KOPT-K1 (cell line): ENCODE measurements around the gene TRIM71.
"Not testable (repeated sequence)": the region's sequence is repeated elsewhere in the genome, so short reads cannot be mapped to it uniquely, and the experiment has no call there.

ENCODE experiments used
- H3K27ac ChIP-seq: fragments of 200-600 bp; sonication (generic); 2 replicates; pipeline ENCODE4 v1.5.1; 2016; ENCODE audit warnings: antibody characterized with exemption, mild to moderate bottlenecking, low read depth, low read length; ENCODE audit not compliant: poor library complexity, severe bottlenecking
- H3K36me3 ChIP-seq: fragments of 200-600 bp; sonication (generic); 2 replicates; pipeline ENCODE4 v1.5.1; 2017; ENCODE audit warnings: antibody characterized with exemption, mild to moderate bottlenecking, low read length, moderate library complexity; ENCODE audit not compliant: insufficient read depth
- H3K9me3 ChIP-seq: fragments of 200-600 bp; sonication (generic); 2 replicates; pipeline ENCODE4 v1.5.1; 2017; ENCODE audit warnings: antibody characterized with exemption, low read length, mild to moderate bottlenecking; ENCODE audit not compliant: insufficient read depth, poor library complexity, severe bottlenecking

Gene TRIM71

DNA sequence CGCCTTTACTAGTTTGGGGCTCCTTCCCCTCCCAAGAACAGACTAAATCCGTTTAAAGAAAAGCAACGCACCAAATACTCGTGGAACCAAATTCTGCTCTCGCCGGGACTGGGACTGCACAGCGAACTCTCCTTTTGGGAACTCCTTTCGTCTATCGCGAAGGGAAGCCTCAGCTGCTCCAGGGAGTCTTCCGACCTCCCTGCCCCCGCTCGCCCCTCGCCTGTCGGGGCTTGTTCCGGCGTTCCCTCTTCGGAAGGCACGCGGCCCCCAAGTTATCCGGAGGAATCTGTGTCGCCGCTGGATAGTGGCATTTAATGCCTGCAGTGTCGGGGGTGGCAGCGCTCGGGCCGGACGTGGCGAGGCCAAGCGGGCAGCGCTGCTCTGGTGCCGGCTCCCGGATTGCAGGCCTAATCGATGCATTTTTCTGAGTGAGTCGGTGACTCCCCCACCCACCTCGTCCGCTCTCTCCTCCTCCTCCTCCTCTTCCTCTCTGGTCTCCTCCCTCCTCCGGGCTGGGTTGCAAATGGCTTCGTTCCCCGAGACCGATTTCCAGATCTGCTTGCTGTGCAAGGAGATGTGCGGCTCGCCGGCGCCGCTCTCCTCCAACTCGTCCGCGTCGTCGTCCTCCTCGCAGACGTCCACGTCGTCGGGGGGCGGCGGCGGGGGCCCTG is at the start of gene TRIM71:
TRIM71 (plus strand) TSS at position 440 of the 671 bp plus-strand sequence; CDS start at position 524, 84 bp downstream.
- Histone ChIP-seq H3K27ac (peak within 1 kb of the TSS; percentile 68), H3K36me3 (no peaks in the 10 kb centered on the region), H3K9me3 (peaks cover 28% of the 10 kb centered on the region)

GRCh38 chr3:32778389-32778788 is 39.4 kb upstream of the TRIM71 start:
- no peaks in the 10 kb centered on the region for H3K9me3 ChIP-seq
- peaks cover 34% of the 10 kb centered on the region for H3K36me3 ChIP-seq
- H3K27ac ChIP-seq: no peak overlapping the region

DNA sequence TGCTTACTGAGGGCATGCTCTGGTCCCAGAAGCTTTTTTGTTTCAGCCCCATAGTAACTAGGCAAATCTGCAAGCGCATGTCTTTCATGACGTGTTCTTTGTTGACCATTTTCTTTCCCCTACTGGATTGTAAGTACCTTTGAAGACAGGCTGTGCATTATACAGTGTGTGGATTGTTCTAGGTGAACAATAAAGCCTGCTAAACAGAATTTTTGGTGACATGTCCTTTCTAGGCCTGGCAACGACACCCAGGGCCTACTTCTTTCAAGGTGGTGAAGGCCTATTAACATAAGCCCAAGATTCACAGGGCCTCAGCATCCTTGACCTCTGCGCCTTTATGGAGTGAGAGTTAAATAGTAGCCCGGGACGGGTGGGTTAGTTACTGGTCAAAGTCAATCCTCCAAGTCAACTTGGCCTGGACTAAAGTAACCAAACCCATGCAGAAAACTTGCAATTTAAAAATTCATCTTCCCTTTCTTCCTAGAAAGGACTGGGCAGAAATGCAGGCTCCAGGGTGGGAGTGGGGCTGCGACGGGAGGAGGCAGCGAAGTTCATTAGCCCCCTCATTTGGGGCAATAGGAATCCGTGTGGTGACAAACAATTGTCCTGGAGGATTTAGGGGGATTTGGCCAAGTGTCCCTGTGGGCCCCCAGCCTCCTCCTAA is 37.6 kb upstream of the TRIM71 start:
- H3K36me3 ChIP-seq: peaks cover 16% of the 10 kb centered on the region
- H3K9me3 ChIP-seq: no peaks in the 10 kb centered on the region
- H3K27ac ChIP-seq: no peak overlapping the region

DNA sequence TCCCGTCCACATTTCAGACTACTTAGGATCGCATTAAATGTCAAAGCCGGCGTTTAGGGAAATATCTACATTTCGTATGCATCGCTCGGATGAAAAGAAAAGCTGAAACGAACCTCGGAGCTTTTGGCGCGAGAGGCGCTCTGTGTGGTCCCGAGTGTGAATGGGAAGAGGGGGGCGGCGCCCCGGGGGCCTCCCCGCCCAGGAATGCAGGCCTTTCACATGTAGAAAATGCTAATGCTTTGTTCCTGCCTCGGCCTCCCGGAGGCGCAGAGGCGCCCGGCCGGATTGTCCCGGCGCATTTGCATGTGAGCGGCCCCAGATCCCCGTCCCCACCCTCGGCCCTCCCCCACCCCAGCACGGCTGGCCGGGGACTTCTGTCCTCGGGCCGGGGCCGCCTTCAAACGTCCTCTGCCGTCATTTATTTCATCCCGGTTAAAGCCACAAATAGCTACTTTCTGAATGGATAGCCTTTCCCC is 37.0 kb upstream of the TRIM71 start:
- Histone ChIP-seq H3K36me3 (peaks cover 12% of the 10 kb centered on the region), H3K9me3 (no peaks in the 10 kb centered on the region), H3K27ac (no peak overlapping the region)

DNA sequence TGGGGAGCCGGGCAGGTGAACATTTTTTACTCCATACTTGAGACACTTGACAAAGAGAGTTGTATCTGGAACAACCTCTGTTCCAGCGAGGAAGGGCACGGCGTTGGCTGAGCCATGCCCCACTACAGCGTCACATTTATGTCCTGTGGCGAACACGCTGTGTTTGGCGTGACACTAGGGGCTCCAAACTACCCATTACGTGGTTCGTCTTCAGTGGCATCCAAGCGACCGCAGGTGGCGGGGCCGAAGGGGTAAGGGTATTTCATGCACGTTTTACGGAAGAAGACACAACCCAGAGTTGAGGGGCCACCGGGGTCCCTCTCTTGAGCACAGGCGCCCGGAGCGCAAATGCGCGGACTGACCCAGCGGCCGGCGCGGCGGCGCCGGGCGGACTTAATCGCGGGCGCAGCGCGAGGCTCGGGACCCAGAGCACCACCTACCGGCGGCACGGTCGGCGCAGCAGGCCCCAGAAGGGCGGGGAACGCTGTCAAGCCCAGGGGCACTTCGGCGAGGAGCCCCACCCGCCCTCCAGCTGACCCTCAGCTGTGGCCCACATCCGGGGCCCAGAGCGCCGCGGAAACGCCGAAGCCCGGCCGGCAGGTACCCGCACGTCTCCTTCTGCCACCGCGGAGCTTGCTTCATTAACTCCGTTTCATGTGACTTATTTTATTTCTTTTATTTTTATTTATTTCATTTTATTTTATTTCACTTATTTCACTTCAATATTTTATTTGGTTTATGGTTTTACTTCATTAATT is 36.4 kb upstream of the TRIM71 start:
- Histone ChIP-seq H3K27ac (no peak overlapping the region), H3K36me3 (peaks cover 6% of the 10 kb centered on the region), H3K9me3 (no peaks in the 10 kb centered on the region)

DNA sequence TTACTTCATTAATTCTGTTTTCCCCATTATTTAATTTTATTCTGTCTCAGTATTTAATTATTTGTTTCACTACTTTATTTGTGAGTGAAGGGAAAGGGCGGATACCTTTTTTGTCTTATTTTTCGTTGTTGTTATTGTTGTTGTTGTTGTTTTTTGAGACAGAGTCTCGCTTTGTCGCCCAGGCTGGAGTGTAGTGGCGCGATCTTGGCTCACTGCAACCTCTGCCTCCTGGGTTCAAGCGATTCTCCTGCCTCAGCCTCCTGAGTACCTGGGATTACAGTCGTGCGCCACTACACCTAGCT is 35.9 kb upstream of the TRIM71 start:
- not testable (repeated sequence) for H3K9me3 ChIP-seq, H3K27ac ChIP-seq, H3K36me3 ChIP-seq

DNA sequence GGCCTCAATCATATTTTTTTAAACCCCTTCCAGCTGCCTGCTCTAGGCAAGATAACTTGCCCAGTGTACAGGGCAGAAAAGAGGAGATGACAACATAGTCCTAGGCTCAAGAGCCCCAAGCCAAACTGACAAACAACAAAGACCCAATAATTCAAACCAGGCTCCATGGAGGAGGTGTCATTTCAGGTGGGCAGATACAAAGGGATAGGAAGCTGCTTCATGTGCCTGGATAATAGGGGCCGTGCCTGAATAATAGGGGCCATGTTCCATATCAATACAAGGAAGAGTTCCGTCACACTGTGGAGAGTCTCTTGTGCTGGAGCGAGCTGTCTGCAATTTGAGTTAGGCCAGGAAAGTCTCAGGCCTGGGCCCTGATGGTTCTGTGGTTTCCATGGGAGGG is 35.4 kb upstream of the TRIM71 start:
- H3K9me3 ChIP-seq: no peaks in the 10 kb centered on the region
- H3K27ac ChIP-seq: no peak overlapping the region

DNA sequence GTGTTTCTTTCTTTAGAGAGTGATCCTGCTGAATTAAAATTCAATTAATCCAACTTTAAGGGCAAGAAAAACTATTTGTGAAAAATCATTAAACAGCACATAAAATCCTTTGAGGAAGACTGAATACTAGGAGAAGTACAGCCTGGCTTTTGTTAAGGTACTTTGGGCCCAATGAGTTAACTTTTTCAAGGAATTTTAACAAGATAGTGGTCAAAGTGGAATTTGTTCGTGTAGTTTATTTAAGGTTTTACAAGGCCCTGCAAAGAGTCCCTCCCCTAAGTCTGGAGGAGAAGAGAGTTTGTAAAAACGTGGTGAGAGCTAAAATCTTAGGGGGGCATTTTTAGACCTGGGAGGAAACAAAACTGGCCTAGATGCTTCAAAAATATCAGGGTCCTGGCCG is 26.0 kb upstream of the TRIM71 start:
- no peaks in the 10 kb centered on the region for H3K9me3 ChIP-seq
- H3K36me3 ChIP-seq: no peaks in the 10 kb centered on the region
- no peak overlapping the region for H3K27ac ChIP-seq

More for the DNA sequence above, 35.4 kb upstream of the TRIM71 start:
- H3K36me3 ChIP-seq: no peaks in the 10 kb centered on the region; the same call in 1 of the 2 replicates

DNA sequence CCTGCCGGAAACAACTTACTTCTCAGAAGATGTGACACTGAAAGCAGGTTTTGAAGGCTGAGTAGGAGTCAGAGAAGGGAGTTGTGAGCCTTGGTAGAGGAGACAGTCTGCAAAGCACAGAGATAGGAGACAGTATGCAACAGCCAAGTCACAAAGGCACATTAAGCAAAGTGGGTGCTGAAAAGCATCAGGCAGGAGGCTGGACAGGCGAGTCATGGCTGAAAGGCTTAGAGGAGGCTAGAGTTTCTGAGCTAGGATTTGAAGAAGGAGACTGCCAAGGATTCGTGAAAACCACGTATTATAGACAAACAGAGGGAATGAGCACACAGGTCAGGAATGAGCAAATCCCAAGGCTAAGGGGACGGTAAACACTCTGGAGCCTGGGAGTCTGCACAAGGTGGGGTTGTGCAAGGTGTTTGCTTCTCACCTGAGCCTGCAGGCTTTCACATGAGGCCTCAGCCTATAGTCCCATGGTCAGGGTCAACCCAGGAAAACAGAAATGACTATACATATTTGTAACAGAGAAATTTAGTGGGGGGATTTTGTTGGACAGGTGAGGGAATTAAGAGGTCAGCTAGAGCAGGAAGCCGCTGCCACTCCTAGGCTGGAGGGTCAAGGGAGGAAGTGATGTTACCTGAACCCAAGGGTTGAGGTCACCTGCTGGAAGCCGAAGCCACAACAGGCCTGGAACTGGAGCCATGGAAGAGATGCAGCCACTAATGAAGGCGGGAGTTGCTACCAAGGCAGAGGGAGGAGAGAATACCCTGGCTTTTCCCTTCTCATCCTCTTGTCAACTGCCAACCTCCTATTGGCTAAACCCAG is 23.1 kb upstream of the TRIM71 start:
- no peaks in the 10 kb centered on the region for H3K36me3 ChIP-seq
- H3K27ac ChIP-seq: no peak overlapping the region
- no peaks in the 10 kb centered on the region for H3K9me3 ChIP-seq

- H3K36me3 ChIP-seq, H3K27ac ChIP-seq, H3K9me3 ChIP-seq: not testable (repeated sequence)
Observed at GRCh38 chr3:32796384-32796950, 21.3 kb upstream of the TRIM71 start.

DNA sequence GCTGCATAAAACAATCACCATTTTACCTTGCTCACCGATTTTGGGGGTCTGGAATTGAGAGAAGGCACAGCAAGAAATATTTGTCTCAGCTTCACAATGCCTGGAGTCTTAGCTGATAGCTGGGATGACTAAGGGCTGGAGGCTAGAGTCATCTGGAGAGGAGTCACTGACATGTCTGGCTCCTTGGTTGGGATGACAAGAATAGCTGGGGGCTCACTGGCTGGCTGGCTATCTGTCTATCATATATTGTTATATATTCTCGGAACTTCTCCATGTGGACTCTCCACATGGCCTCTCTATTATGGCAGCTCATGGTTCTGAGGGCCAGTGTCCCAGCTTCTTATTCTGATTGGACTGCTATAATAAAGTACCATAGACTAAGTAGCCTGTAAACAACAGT is 20.0 kb upstream of the TRIM71 start:
- Histone ChIP-seq H3K36me3 (no peaks in the 10 kb centered on the region), H3K27ac (no peak overlapping the region), H3K9me3 (no peaks in the 10 kb centered on the region)

DNA sequence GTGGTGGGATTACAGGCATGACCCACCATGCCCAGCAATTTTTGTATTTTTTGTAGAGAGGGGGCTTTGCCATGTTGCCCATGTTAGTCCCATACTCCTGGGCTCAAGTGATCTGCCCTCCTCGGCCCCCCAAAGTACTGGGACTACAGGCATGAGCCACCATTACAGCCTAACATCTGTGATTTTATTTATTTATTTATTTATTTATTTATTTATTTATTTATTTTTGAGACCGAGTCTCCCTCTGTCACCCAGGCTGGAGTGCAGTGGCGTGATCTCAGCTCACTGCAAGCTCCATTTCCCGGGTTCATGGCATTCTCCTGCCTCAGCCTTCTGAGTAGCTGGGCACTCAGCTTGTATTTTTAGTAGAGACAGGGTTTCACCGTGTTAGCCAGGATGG is 16.4 kb upstream of the TRIM71 start:
- H3K36me3 ChIP-seq, H3K27ac ChIP-seq, H3K9me3 ChIP-seq: not testable (repeated sequence)

GRCh38 chr3:32813180-32813579 is 4.6 kb upstream of the TRIM71 start:
- Histone ChIP-seq H3K27ac (no peak overlapping the region), H3K9me3 (peaks cover 10% of the 10 kb centered on the region), H3K36me3 (no peaks in the 10 kb centered on the region)

DNA sequence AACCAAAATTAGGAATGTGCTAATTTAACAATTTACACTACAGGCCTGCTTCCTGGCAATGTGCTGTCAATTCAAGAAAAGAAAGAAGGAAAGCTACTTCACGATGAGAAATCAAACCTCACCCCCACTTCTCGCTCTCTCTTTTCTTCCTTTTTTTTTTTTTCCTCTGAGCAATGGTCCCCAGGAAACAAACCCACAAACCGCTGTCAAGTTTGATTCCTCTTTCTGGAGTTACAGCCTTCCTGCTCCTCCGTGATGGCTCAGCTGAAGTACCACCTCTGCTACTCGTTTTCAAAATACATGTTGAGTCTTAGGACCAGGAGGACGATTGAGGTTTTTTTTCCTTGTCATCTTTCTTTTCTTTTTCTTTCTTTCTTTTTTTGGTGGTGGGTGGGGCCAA is 3.4 kb upstream of the TRIM71 start:
- H3K9me3 ChIP-seq: peaks cover 21% of the 10 kb centered on the region
- H3K27ac ChIP-seq: no peak overlapping the region
- no peaks in the 10 kb centered on the region for H3K36me3 ChIP-seq
